Neuronal stem cell (in vitro differentiated cells): ENCODE data around the gene OSTF1.

Source experiments
- DNase-seq: peaks from one replicate; pipeline ENCODE4 v3.0.0-alpha.2; 2013; ENCODE audit warnings: low spot score
- H2AFZ ChIP-seq: one replicate; pipeline ENCODE4 v1.6.1; 2013; ENCODE audit warnings: mild to moderate bottlenecking, low read length, inconsistent platforms
- H2AK5ac ChIP-seq: 2 replicates; pipeline ENCODE4 v1.6.1; 2013; ENCODE audit warnings: low read depth, mild to moderate bottlenecking, inconsistent platforms, low read length, moderate library complexity, mixed read lengths
- H2BK120ac ChIP-seq: 2 replicates; pipeline ENCODE4 v1.6.1; 2013; ENCODE audit warnings: low read depth, mild to moderate bottlenecking, inconsistent platforms, low read length, moderate library complexity, mixed read lengths
- H2BK12ac ChIP-seq: one replicate; pipeline ENCODE4 v1.6.1; 2013; ENCODE audit warnings: low read length, inconsistent platforms
- H2BK15ac ChIP-seq: 2 replicates; pipeline ENCODE4 v1.6.1; 2013; ENCODE audit warnings: mild to moderate bottlenecking, low read length, inconsistent platforms, mixed read lengths
- H2BK5ac ChIP-seq: one replicate; pipeline ENCODE4 v1.6.1; 2013; ENCODE audit warnings: inconsistent platforms, mild to moderate bottlenecking, low read length, moderate library complexity
- H3K14ac ChIP-seq: one replicate; pipeline ENCODE4 v1.6.1; 2013; ENCODE audit warnings: low read length, inconsistent platforms
- H3K18ac ChIP-seq: 2 replicates; pipeline ENCODE4 v1.6.1; 2013; ENCODE audit warnings: low read length, inconsistent platforms
- H3K23ac ChIP-seq: 2 replicates; pipeline ENCODE4 v1.6.1; 2013; ENCODE audit warnings: low read depth, mild to moderate bottlenecking, mixed read lengths, low read length, inconsistent platforms; ENCODE audit not compliant: poor library complexity
- H3K27ac ChIP-seq: replicated peaks from 3 replicates; pipeline ENCODE4 v1.5.1; 2013; ENCODE audit warnings: low read length, inconsistent platforms
- H3K27me3 ChIP-seq, 3 experiments: 2 replicates each; pipeline ENCODE4 v1.6.1; 2013; ENCODE audit warnings: low read length in 3 of 3, mild to moderate bottlenecking in 2 of 3, inconsistent platforms in 1 of 3, low read depth in 1 of 3, mixed read lengths in 1 of 3, moderate library complexity in 1 of 3; ENCODE audit not compliant: control insufficient read depth in 3 of 3, insufficient read depth in 3 of 3
- H3K36me3 ChIP-seq, 2 donors: replicated peaks in 1 of 2; 2 replicates each; pipeline ENCODE4 v1.6.1; 2013; ENCODE audit warnings: low read length in 2 of 2; ENCODE audit not compliant: control insufficient read depth in 2 of 2, insufficient read depth in 2 of 2
- H3K4ac ChIP-seq: 2 replicates; pipeline ENCODE4 v1.6.1; 2013; ENCODE audit warnings: inconsistent platforms, mild to moderate bottlenecking, low read length, moderate library complexity
- H3K4me1 ChIP-seq, 2 donors: 1 replicate in 1 of 2; 2 replicates in 1 of 2; pipeline ENCODE4 v1.6.1; 2013; ENCODE audit warnings: low read length in 2 of 2, low read depth in 1 of 2; ENCODE audit not compliant: control insufficient read depth in 2 of 2, insufficient read depth in 1 of 2
- H3K4me2 ChIP-seq: one replicate; pipeline ENCODE4 v1.6.1; 2013; ENCODE audit warnings: mild to moderate bottlenecking, low read length, inconsistent platforms; ENCODE audit not compliant: insufficient read depth, poor library complexity, severe bottlenecking
- H3K4me3 ChIP-seq, 2 donors: 2 replicates each; pipeline ENCODE4 v1.5.1; 2013; ENCODE audit warnings: low read length in 2 of 2, mild to moderate bottlenecking in 2 of 2, inconsistent platforms in 1 of 2, moderate library complexity in 1 of 2
- H3K79me1 ChIP-seq: one replicate; pipeline ENCODE4 v1.6.1; 2013; ENCODE audit warnings: low read depth, mild to moderate bottlenecking, inconsistent platforms, low read length, moderate library complexity
- H3K9ac ChIP-seq: one replicate; pipeline ENCODE4 v1.6.1; 2013; ENCODE audit warnings: mild to moderate bottlenecking, low read depth, low read length, inconsistent platforms; ENCODE audit not compliant: poor library complexity
- H3K9me3 ChIP-seq, 2 donors: replicated peaks in 1 of 2; 2 replicates each; pipeline versions ENCODE3 to v1.6.1; 2013; ENCODE audit warnings: low read length in 2 of 2, mild to moderate bottlenecking in 2 of 2, inconsistent platforms in 1 of 2, low read depth in 1 of 2, mixed read lengths in 1 of 2, moderate library complexity in 1 of 2; ENCODE audit not compliant: control insufficient read depth in 2 of 2, insufficient read depth in 1 of 2
- H4K8ac ChIP-seq: one replicate; pipeline ENCODE4 v1.6.1; 2013; ENCODE audit warnings: low read depth, mild to moderate bottlenecking, inconsistent platforms, low read length, moderate library complexity
- H4K91ac ChIP-seq: one replicate; pipeline ENCODE4 v1.6.1; 2013; ENCODE audit warnings: low read length, low read depth, mild to moderate bottlenecking, inconsistent platforms; ENCODE audit not compliant: poor library complexity
- WGBS, 2 donors: extraction: QIAGEN DNeasy Blood & Tissue Kit; methylation state at CpG; one replicate each; pipeline ENCODE4 v1.1.7; 2013; ENCODE audit warnings: missing lambda C conversion rate in 2 of 2, mixed read lengths in 1 of 2; ENCODE audit not compliant: insufficient read length in 2 of 2, insufficient replicate concordance in 1 of 2; ENCODE audit errors: extremely low coverage in 2 of 2; 5-methylcytosine and 5-hydroxymethylcytosine counted together

Gene OSTF1

GRCh38 chr9:75175395-75175794 is 87.1 kb downstream of the OSTF1 start:
- H3K27me3 ChIP-seq = no peaks in the 10 kb centered on the region
- H3K4me2 ChIP-seq = no peak overlapping the region
- no peak overlapping the region for H3K9ac ChIP-seq
- WGBS, 2 donors = no CpG with 5 or more reads among the region's 6 CpGs
- H2BK15ac ChIP-seq = no peak overlapping the region
- no peaks in the 10 kb centered on the region for H3K9me3 ChIP-seq
- peak overlapping the region in 1 of 2 donors; percentile 41 for H3K4me3 ChIP-seq
- no peaks in the 10 kb centered on the region for H3K36me3 ChIP-seq
- no peak overlapping the region for H4K91ac ChIP-seq
- no peak overlapping the region for H3K18ac ChIP-seq
- H3K4me1 ChIP-seq = peaks cover 0 to 2% of the 10 kb centered on the region in 2 donors
- no peak overlapping the region for H2BK5ac ChIP-seq
- no peak overlapping the region for H3K27ac ChIP-seq
- no peak for DNase-seq
- no peak overlapping the region for H3K14ac ChIP-seq
- no peak overlapping the region for H2AK5ac ChIP-seq
- H4K8ac ChIP-seq = no peak overlapping the region
- H3K79me1 ChIP-seq = no peaks in the 10 kb centered on the region
- H2BK120ac ChIP-seq = no peak overlapping the region
- H3K23ac ChIP-seq = no peak overlapping the region
- no peak overlapping the region for H2AFZ ChIP-seq
- H3K4ac ChIP-seq = no peak overlapping the region
- no peak overlapping the region for H2BK12ac ChIP-seq

DNA sequence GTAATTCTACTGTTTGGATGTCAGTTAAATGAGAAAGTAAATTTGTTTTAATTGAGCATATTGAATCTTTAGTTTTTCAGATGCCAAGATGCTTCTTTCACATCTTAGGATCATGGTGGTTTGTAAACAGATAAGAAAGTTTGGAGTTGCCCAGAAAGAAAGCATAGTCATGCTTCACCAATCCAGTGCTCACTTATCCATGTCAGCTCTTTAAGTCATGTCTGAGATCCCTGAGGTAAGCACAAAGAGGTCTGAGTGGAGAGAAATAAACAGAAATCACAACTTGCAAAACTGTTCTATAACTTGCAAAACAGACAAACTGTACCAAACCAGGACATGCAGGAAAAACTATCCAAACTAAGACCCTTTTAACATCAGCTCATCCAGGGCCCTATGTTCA is 87.7 kb downstream of the OSTF1 start:
- Histone ChIP-seq H3K14ac (no peak overlapping the region), H3K36me3 (no peaks in the 10 kb centered on the region), H3K4me2 (no peak overlapping the region), H2BK120ac (no peak overlapping the region), H2BK5ac (no peak overlapping the region), H4K91ac (no peak overlapping the region), H3K9ac (no peak overlapping the region), H3K27ac (no peak overlapping the region), H3K9me3 (no peaks in the 10 kb centered on the region), H3K23ac (no peak overlapping the region), H2AK5ac (no peak overlapping the region), H3K4me3 (no peak overlapping the region), H3K18ac (no peak overlapping the region), H3K4me1 (peaks cover 0 to 2% of the 10 kb centered on the region in 2 donors), H2BK12ac (no peak overlapping the region), H3K4ac (no peak overlapping the region), H3K79me1 (no peaks in the 10 kb centered on the region), H4K8ac (no peak overlapping the region), H2AFZ (no peak overlapping the region), H3K27me3 (no peaks in the 10 kb centered on the region), H2BK15ac (no peak overlapping the region)
- no peak for DNase-seq

GRCh38 chr9:75181750-75182149 is 93.4 kb downstream of the OSTF1 start:
- H3K18ac ChIP-seq = no peak overlapping the region
- H3K23ac ChIP-seq = no peak overlapping the region
- no peak overlapping the region for H2AFZ ChIP-seq
- no peaks in the 10 kb centered on the region for H3K9me3 ChIP-seq
- H3K4me2 ChIP-seq = no peak overlapping the region
- H3K9ac ChIP-seq = no peak overlapping the region
- H2BK15ac ChIP-seq = no peak overlapping the region
- H3K27me3 ChIP-seq = no peaks in the 10 kb centered on the region
- H3K79me1 ChIP-seq = no peaks in the 10 kb centered on the region
- H3K4ac ChIP-seq = no peak overlapping the region
- H3K4me1 ChIP-seq = no peaks in the 10 kb centered on the region
- H3K4me3 ChIP-seq = no peak overlapping the region
- H4K91ac ChIP-seq = no peak overlapping the region
- no peak overlapping the region for H3K14ac ChIP-seq
- H2BK5ac ChIP-seq = no peak overlapping the region
- no peak overlapping the region for H2BK120ac ChIP-seq
- no peak overlapping the region for H4K8ac ChIP-seq
- H3K27ac ChIP-seq = no peak overlapping the region
- H2BK12ac ChIP-seq = no peak overlapping the region
- H3K36me3 ChIP-seq = no peaks in the 10 kb centered on the region
- DNase-seq = no peak
- H2AK5ac ChIP-seq = no peak overlapping the region
- no CpG with 5 or more reads among the region's 1 CpG for WGBS, 2 donors

DNA sequence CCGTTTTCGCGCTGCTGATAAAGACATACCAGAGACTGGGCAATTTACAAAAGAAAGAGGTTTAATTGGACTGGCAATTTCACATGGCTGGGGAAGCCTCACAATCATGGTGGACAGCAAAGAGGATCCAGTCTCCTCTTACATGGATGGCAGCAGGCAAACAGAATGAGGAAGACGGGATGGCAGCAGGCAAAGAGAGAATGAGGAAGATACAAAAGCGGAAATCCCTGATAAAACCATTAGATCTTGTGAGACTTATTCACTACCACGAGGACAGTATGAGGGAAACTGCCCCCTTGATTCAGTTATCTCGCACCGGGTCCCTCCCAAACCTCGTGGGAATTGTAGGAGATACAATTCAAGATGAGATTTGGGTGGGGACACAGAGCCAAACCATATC is 95.0 kb downstream of the OSTF1 start:
- Histone ChIP-seq H4K8ac (no peak overlapping the region), H3K18ac (no peak overlapping the region), H4K91ac (no peak overlapping the region), H2AFZ (no peak overlapping the region), H3K27ac (no peak overlapping the region), H2BK120ac (no peak overlapping the region), H2AK5ac (no peak overlapping the region), H3K36me3 (no peaks in the 10 kb centered on the region), H2BK12ac (no peak overlapping the region), H3K4ac (no peak overlapping the region), H3K14ac (no peak overlapping the region), H3K23ac (no peak overlapping the region), H3K27me3 (no peaks in the 10 kb centered on the region), H2BK15ac (no peak overlapping the region), H3K79me1 (no peaks in the 10 kb centered on the region), H3K4me3 (no peak overlapping the region), H3K9me3 (no peaks in the 10 kb centered on the region), H3K4me1 (no peaks in the 10 kb centered on the region), H3K9ac (no peak overlapping the region), H3K4me2 (no peak overlapping the region), H2BK5ac (no peak overlapping the region)
- WGBS, 2 donors = no CpG with 5 or more reads among the region's 9 CpGs
- no peak for DNase-seq
